NCI-H2171 treated with DMSO at 0.1 percent for 48 hours (cell line): Measurements from ENCODE around the gene SCYGR8.
A peak's percentile ranks its signal among the peaks of the same experiment; 100 is the strongest.

Experiments used
- DNase-seq: peaks from one replicate; lab custom pipeline; 2025; lab: John Stamatoyannopoulos, UW

Gene SCYGR8

DNA sequence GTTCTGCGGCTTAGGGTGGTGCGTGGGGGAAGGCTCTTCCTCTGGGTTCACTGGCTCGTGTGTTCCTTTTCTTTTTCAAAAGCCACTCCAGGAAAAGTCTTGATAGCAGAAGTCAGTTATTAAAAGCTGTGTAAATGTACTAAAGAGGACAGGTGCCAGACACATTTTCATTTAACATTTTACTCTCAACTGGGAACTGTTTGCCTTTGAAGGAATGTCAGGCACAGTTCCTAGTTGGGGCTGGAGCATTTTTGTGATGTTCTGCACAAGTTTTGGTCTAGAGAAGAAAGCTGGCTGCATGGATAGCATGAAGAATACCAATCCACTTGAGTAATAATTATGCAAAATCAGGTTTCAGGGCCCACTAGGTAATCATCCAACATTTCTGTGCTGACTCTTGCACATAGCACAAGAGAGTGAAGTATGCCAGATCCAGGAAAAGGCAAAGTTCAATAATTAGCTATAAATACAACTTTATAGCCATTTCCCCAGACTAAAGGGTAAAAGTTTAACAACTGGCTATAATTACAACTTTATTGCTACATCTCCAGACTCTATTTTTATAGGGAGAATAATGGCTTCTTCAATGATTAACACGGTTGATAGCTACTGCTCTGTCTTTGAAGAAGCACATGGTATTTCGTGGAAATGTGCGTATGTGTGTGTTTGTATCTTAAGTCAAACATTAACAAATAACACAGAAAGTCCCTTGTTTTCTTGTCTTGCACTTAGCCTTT, 16.2 kb downstream of the SCYGR8 start:
- DNase-seq: no peak

DNA sequence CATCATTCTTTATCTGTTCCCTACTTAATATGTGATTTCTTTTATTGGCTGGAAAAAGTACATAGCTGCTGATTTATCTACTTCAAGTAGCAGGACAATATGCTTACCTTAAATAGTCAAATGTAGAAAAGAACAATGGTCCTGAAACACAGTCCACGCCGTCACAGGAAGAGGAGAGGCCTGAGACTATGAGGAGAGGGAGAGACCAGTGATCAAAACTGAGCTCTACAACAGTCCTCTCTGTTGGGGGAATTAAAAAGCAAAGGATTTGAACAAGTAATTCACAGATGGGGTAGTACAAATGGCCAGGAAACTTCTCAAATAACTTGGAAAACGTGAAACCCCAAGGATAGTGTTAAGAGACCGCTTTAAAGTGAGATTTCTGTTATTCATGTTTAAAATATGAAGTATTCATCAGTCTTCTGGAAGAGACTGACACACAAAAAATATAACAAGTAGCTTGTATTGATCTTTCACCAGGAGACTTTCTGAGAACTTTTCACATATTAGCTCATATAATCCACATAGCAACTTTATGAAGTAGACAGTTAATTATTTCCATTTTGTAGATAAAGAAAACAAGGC, 20.2 kb downstream of the SCYGR8 start:
- no peak for DNase-seq

DNA sequence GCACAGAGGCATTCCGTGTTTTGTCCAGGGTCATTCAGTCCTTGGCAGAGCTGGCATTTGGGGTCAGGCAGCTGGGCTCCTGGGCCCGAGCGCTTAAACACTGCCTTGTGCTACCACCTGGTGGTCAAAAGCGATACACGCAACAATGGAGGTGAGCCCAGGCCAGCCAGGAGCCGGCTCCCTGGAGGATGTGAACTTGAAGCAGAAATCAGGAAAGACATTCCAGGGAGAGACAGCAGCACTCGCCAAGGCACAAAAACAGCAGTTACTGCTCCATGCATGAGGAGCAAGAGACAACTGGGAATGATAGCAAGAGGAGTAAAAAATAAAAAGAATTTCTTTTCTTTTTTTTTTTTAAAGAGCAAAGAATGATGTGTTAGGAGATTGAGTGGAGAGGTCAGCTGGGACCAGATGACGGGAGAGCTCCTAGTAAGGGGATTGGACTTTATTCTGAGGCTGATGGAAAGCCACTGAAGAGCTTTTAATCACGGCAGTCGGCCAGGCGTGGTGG, 20.7 kb downstream of the SCYGR8 start:
- DNase-seq: peak; percentile 7

DNA sequence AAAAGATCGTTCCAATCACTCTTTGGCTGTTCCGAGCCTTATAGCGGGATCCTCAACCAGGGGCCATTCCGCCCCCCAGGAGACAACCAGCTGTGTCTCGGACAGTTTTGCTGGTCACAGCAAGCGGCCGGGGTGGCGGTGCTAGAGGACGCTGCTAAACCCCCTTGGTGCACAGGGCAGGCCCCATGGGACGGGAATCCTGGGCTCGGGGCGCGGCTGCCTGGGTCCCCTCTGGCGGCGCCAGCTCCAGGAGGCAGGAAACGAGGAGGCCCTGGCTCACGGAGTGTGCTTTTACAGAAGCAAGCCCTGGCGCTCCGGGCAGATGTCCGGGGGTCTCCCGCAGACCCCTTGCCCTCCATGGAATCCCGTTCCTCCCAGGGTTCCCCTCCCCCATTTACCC, 22.1 kb downstream of the SCYGR8 start:
- no peak for DNase-seq

DNA sequence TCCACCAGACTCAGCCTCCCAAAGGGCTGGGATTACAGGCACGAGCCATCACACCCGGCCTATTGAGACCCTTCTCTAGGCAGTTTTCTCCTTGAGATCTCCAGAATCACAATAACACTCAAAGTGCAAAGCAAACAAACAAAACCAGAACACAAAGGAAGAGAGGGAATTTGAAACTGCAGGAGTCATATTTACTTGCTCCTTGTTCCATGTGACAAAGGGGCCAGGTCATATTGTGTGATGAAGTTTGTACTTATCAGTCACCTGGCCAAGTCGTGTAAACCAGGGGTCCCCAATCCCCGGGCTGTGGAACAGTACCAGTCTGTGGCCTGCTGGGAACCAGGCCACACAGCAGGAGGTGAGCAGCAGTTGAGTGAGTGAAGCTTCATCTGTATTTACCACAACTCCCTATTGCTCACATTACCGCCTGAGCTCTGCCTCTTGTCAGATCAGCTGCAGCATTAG, 26.5 kb downstream of the SCYGR8 start:
- no peak for DNase-seq

DNA sequence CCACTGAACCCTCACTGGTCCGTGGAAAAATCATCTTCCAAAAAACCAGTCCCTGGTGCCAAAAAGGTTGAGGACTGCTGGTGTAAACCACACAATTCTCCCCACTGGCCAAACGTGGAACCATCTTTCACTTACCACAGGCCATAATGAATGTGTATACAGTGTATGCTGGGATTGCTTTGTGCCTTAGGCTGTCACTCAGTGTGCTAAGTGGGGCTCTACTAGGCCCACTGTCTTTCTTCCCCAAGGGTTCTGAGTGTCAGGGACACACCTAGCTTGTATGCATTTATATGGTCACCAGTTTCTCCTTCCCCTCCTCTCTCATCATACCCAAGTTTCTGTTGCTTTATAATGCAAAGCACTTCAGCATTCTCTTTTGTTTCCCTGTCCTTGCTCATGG, 27.2 kb downstream of the SCYGR8 start:
- no peak for DNase-seq

DNA sequence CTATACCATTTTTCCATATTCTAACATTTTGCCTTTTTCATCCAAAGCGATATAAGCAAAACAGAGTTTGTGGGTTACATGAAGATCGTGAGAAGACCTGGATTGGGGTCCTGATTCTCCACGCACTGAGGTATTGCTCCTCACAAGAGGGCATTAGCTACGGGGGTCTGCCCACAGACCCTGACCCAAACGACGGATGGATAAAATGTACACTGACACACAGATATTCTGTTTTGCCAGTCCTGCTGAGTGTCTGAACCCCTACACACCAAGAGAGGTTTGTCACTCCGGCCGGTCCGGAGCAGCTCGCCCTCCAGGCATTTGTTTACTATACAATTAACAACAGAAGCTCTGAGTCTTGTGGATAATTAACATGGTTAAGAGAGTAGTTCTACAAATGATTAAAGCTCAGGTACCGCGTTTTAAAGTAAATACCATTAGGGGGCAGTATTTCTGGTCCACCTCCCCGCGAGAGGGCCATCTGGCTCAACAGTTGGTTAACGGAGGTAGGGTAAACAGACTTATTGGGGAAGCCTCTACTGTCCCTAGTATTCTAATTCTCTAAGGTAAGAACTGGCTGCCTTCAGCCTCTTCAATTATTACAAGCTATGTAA, 28.4 kb downstream of the SCYGR8 start:
- DNase-seq: no peak

DNA sequence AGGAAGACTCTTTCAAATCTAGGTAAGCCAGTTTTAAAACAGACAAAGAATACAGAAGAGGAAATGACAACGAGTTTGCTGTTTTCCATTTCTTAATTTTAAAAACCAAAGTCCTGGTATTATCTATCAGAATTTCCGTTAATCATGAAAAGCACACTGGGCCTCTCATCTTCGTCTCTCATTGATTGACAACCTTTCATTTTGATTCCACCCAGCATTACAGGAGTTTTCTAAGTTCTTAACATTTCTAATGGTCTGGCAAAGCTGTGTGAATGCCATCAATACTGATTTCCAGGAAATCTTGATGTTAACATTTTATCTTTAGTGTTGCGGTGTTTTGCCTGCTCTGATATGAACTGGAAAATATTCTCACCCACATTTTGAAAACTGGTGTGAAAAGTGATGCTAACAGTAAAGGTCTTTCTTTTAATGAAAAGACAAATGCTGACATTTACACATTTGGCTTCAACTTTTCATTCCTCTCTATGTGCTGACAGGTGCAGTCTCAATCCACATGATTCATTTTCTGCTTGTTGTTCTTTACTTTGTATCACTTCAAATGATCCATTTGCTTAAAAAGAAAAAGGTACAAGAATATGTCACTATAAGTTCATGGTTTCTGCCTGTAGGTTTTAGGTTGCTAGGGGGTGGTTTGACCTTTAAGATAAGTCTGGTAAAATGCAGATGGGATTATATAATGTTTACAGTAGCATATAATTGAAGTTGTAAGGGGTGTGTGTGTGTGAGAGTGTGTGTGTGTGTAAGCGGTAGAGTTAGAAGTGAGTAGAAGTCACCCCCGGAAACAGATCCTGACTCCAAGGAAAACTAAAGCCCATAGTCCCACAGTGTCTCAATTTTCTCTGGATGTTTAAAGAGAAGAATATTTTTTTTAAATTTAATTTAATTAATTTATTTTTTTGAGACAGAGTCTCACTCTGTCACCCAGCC, 29.5 kb downstream of the SCYGR8 start:
- DNase-seq: no peak

DNA sequence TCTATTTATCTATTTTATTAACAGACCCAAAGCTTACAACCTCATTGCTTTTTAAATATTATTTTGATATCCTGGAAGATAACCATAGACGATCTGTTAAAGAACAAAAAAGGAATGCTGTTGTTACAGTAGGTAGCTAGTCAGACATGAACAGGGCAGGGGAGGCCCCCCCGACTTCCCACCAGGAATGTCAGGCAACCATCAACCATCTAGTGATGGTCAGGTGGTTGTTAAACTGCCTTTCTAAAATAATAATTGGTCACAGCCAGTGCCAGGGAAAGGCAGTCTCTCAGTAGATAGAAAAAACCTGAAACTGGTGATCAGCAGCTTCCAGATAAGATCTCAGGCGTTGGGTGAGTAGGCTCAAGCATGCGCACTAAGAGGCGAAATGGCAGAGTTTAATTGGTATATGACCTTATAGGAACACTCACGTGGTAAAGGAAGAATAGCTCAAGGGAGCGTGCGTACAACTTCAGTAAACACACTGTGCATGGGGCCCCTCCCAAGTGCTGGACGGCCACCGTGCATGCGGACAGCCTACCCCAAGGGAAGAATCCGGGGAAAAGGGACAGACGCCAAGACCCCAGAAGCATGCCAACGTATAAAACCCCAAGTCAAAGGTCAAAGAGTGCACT, 35.4 kb downstream of the SCYGR8 start:
- DNase-seq: no peak

DNA sequence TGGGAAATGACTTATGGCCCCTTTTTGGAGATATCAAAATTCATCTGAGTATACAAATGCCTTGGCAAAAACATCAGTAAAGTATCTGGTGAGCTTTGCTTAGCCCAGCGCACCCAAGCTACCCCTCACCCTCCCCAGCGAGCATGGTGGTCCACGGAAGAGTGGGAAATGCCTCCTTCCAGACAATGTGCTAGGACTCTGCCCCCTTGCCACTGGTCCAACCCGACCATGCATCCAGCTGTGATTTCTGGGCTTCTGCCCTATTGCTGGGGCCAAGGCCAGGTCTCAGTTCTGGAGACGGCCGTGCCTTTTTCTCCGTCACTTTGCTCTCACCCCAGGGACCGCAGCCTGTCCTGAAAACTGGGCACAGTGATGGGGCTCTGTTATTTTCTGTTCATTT, 36.1 kb downstream of the SCYGR8 start:
- DNase-seq: no peak

DNA sequence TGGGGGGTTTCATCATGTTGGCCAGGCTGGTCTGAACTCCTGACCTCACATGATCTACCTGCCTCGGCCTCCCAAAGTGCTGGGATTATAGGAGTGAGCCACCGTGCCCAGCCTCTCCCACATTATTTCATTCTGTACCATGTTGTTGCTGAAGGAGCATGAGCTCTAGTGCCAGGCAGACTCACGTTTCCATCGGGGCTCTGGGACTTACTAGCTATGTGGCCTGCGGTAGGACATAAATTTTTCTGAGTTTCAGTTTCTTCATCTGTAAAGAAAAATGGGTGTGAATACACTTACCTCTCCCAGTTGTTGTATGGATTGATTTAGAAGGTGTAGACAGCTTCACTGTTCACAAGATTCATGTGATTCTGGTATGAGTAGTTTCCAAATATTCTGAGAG, 37.1 kb downstream of the SCYGR8 start:
- DNase-seq: no peak

DNA sequence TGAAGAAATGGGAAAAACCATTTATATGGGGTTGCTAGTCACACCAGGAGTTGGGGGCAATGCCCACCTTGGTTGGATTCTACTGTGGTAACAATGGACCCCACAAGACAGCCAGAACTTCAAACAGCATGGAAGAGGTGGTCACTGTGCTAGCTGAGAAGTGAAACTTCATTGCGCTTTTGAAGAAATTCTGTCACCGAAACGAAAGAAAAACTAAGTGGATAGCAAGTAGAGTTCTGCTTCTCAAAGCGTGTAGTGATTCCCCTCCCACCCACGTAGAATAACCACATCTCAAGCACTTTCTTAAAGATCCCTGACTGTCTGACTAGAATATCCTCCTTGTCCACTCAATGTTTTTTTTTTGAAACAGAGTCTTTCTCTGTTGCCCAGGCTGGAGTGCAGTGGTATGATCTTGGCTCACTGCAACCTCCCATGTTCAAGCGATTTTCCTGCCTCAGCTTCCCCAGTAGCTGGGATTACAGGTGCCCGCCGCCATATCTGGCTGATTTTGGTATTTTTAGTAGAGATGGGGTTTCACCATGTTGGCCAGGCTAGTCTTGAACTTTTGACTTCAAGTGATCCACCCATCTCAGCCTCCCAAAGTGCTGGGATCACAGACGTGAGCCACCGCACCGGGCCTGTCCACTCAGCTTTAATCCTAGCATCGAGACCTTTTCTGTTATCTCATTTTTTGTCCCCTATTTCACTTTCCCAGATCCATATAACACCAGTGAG, 37.9 kb downstream of the SCYGR8 start:
- DNase-seq: no peak

DNA sequence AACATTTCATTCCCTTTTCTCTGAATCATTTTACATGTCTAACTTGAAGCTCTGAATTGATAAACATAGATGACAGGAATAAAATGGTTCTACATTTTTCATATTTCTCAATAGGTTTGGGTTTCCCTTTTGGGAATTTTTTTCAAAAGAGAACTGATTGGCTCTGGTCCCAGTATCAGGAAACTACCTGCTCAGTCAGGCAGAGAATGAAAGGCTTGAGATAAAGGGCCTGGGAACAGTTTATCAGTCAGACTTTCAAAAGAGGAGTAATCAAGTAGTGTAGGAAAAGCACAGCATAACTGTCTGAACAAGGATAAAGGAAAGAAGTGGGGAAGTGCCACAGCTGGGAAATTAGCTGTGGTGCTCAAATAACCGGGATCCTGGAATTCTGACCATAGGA, 39.6 kb downstream of the SCYGR8 start:
- DNase-seq: no peak

DNA sequence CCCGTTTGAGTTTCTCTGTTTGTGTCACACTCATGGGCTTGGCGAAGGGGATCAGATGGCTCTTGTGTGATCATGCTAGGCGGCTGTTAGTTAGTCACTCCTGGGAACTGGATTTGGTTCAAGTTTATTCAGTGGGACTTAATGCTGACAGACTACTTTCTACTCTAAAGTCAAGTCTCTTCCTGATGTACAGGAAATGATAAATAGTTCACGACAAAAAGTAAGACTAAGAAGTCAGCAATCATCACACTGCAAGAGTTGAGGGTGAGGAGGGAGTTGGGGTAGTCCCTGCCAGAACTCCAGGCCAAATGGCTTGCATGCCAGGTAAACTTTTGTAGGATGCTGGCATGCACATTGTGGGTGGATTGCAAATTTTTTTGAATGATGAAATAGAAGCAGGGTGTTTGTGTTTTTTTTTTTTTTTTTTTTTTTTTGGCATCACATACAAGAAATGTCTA, 42.9 kb downstream of the SCYGR8 start:
- no peak for DNase-seq

DNA sequence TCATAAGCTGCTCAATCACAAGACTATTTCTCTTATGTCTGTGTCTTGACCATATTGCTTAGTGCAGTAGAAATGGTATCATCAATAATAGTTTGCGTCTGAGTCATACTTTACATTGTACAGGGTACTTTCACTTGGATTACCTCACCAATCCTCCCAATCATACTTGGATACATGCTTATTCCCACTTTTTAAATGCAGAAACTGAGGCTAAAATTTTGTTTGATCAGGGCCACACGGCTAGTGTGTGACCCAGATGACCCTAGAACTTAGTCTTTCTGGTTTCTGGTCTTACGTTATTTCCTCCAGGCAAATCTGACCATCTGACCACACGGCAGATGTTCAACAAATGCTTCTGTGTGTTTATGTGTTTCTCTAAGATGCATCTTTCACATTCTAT, 44.1 kb downstream of the SCYGR8 start:
- no peak for DNase-seq

DNA sequence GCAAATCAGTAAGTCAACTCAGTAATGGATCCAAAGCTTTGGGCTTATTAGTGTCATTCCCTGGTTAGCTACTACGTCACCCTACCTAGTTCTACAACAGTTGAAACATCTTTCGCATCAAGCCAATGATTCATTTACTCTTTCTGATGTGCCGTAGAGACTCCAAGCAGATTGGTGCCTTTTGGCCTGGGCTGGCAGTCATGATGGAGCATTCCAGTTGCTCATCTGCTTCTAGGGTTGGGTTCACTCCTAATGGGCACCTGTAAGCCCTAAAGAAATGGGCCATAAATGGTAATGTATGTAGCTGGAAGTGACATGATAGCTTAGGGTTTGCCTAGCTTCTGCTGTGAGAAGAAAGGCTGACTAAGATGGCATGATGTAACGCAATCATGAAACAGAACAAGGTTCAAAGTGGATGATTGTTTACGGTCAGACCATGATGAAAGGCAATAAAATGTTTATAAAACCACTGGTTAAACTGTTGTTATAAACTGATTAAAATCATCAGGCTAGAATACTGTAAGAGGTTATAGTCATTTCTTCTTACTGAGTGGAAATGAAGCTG, 47.5 kb downstream of the SCYGR8 start:
- no peak for DNase-seq
